LNCaP clone FGC (cell line): ENCODE results near the gene PEPD.

Experiments
- DNase-seq: peaks from one replicate; pipeline ENCODE4 v3.0.0-alpha.2; 2011; ENCODE audit warnings: low read depth
- H3K4me3 ChIP-seq: 2 replicates; pipeline ENCODE4 v1.5.1; 2011; ENCODE audit warnings: mild to moderate bottlenecking, low read depth, low read length, control low read depth
- CTCF ChIP-seq: IDR thresholded peaks from 2 replicates; pipeline ENCODE4 v1.5.1; 2012; ENCODE audit warnings: mild to moderate bottlenecking; ENCODE audit not compliant: control insufficient read depth, insufficient read depth; ENCODE audit errors: extremely low read depth

Gene PEPD

GRCh38 chr19:33357556-33357955 lies 164.0 kb downstream of the PEPD start:
- DNase-seq, result no peak
- H3K4me3 ChIP-seq, result no peak overlapping the region
- TF ChIP-seq CTCF, result no peak

- no peak for TF ChIP-seq CTCF
- no peak for DNase-seq
- no peak overlapping the region for H3K4me3 ChIP-seq
Measured at GRCh38 chr19:33355535-33355934, 166.1 kb downstream of the PEPD start.

DNA sequence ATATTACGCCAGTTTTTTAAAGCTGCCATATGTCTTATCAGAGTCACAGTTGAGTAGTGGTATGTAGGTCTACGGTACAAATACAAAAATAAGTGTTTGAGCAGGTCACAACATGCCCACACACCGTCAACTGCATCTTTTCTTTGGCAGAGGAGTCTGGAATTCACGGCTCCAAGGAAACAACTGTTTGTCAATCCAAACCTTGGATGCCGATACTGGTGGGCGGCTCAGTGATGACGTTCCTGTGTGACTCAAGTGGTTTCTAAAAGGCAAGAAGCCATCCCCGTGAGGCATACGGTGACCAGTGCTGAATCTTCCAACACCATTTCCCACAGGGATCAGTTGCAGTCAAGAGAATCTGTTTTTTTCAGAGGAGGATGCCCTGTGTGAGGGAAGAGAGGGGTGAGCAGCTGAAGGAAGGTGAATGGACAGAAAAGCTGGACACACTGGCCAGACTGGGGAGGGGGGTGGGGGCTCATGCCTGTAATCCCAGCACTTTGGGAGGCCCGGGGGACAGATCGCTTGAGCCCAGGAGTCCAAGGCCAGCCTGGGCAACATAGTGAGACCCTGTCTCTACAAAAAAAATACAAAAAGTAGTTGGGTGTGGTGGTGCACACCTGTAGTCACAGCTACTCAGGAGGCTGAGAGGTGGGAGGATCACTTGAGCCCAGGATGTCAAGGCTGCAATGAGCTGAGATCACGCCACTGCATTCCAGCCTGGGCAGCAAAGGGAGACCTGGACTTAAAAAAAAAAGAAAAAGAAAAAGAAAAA lies 170.9 kb downstream of the PEPD start:
- no peak for DNase-seq
- TF ChIP-seq CTCF, result no peak

DNA sequence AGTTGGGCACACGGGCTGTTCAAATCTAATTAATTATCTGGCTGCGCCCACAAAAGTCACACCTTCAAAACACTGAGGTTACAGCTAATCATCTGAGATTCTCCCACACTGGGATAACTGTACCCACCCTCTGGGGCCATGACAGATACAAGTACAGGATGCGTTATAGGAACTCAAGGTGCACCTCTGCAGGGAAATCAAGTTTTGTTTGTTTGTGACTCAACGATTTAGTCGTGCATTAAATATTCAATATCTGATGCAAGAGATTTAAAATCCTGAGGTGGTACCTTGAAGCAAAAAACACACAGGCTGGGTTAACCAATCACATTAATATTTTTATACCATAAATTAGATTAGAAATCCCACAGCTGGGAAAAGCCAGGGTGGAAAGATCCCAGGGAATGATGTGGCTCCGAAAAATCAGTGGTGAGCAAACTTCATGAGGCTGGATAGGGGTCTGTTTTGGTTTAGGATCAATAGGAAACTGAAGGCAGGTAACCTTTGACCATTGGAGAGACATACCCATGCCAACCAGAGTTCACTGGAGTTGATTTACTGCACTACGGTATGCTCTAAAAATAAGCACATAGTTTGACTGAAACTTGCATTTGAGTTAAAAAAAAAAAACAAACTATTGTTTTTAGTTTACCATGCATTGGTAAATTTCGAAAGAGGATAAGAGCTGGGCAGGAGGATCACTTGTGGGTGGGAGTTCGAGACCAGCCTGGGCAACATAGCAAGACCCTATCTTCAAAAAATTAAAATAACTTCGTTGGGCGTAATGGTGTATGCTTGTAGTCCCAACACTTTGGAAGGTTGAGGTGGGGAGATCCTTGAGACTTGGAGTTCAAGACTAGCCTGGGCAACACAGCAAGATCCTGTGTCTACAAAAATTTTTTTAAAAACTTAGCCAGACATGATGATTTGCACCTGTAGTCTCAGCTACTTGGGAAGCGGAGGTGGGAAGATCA lies 172.0 kb downstream of the PEPD start:
- DNase-seq, result no peak
- TF ChIP-seq CTCF, result no peak
- no peak overlapping the region for H3K4me3 ChIP-seq

More for the DNA sequence above, 170.9 kb downstream of the PEPD start:
- no peak overlapping the region for H3K4me3 ChIP-seq

GRCh38 chr19:33348301-33349010 lies 173.1 kb downstream of the PEPD start:
- no peak for TF ChIP-seq CTCF
- H3K4me3 ChIP-seq, result no peak overlapping the region
- peak; percentile 33 for DNase-seq

DNA sequence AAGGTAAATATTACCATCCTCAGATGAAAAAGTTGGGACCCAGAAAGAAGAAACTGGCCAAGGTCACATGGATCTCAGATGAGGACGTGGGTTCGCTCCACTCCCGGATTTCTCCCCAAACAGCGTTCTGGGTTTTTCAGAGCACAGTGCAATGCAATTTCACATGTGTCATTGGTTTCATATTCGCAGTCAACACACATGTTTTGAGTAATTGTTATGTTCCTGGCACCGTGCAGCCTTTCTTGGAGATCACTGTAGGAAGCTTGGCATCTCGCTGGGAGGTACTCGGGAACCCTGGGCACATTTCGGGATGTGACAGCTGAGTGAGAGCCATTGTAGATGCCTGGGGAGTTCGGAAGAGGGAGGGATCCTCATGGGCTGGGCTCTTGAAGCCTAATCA lies 174.3 kb downstream of the PEPD start:
- DNase-seq, result no peak
- H3K4me3 ChIP-seq, result no peak overlapping the region
- TF ChIP-seq CTCF, result no peak
